IPS-15b (cell line): Measurements from ENCODE around the gene TDRD7.

Experiments used
- H3K27me3 ChIP-seq: one replicate; pipeline ENCODE4 v1.6.1; 2013; ENCODE audit warnings: low read length; ENCODE audit not compliant: control insufficient read depth, insufficient read depth
- H3K36me3 ChIP-seq: one replicate; pipeline ENCODE4 v1.6.1; 2013; ENCODE audit warnings: low read length; ENCODE audit not compliant: control insufficient read depth, insufficient read depth
- H3K4me1 ChIP-seq: one replicate; pipeline ENCODE4 v1.6.1; 2013; ENCODE audit warnings: mild to moderate bottlenecking, low read length; ENCODE audit not compliant: control insufficient read depth, insufficient read depth
- H3K4me3 ChIP-seq: one replicate; pipeline ENCODE4 v1.5.1; 2013; ENCODE audit warnings: low read depth, low read length
- H3K9ac ChIP-seq: one replicate; pipeline ENCODE4 v1.6.1; 2013; ENCODE audit warnings: low read depth, mild to moderate bottlenecking, low read length
- H3K9me3 ChIP-seq: one replicate; pipeline ENCODE4 v1.6.1; 2013; ENCODE audit warnings: mild to moderate bottlenecking, low read length; ENCODE audit not compliant: control insufficient read depth, insufficient read depth

The TDRD7 gene

DNA sequence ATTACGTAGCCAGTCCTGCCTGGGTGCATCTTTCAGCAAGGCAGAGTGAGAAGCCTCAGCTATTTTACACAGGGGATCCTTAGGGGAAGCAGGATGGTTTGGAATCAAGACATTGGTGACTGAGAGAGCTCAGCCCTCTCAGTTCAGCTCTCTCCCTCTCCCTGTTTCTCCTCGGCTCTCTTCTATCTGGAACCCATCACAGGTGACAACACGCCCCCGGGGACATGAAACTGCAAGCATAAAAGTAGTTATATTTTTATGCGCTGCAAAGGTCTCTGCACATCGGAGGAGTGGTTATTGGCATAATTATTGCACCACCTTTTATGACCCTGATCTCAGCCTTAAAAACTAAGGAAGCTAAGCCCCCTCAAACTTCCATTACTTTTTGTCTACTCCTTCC, 103.8 kb downstream of the TDRD7 start:
- Histone ChIP-seq H3K9me3 (no peaks in the 10 kb centered on the region), H3K4me3 (no peak overlapping the region), H3K27me3 (no peaks in the 10 kb centered on the region), H3K4me1 (no peaks in the 10 kb centered on the region), H3K36me3 (no peaks in the 10 kb centered on the region), H3K9ac (no peak overlapping the region)

DNA sequence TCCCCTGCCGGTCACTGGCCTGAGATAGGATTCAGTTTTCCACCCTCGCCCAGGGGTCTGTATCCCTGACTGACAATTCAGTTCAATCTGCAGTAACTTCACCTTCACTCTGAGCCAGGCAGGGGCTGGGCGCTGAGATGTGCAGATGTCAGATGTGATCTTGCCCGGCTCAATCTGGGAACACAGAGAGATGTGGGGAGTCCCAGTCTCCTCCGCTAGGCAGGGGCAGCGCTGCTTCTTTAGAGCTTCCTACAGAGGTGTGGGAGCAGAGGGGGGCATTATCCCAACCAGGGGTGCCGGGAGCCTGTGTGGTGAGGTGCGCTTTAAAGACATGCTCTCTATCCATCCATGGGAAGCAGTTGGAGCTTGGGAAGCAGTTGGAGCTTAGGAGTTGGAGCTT, 104.2 kb downstream of the TDRD7 start:
- H3K27me3 ChIP-seq, result no peaks in the 10 kb centered on the region
- no peaks in the 10 kb centered on the region for H3K4me1 ChIP-seq
- H3K36me3 ChIP-seq, result no peaks in the 10 kb centered on the region
- H3K9ac ChIP-seq, result no peak overlapping the region
- H3K9me3 ChIP-seq, result no peaks in the 10 kb centered on the region
- no peak overlapping the region for H3K4me3 ChIP-seq

DNA sequence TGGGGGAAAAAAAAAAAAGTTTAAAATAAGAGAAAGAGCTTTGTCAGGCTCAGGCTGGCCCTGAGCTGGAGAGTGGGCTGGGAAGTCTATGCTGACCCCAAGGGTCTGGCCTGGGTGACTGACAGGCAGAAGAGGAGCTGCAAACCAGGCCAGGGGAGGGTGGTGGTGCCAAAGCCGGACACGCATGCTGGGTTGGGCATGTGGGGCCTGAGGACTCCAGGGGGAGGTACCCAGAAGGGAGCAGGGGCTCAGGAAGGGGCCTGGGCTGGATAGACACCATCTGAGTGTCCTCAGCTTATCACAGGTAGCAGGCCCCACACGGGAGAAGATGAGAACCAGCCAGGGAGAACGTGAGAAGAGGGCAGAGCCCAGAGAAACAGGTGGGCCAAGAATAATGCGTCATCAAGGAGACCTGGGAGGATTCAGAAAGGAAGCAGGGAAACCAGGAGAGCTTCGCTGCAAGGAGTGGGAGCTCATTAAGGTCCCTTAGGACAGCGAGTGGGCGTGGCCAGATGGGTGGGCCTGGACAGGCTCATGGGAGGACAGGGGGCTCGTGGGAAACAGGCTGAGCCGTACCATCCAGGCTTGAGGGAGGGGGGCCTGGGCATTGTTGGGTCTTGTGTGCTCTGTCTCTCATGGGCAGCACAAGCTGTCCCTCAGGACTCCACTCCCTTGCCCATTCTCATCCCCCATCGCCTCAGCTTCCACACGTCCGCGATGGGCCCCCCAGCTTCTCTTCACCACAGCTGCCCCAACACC, 105.6 kb downstream of the TDRD7 start:
- no peaks in the 10 kb centered on the region for H3K36me3 ChIP-seq
- no peak overlapping the region for H3K9ac ChIP-seq
- H3K27me3 ChIP-seq, result no peaks in the 10 kb centered on the region
- no peaks in the 10 kb centered on the region for H3K4me1 ChIP-seq
- H3K4me3 ChIP-seq, result no peak overlapping the region
- no peaks in the 10 kb centered on the region for H3K9me3 ChIP-seq

DNA sequence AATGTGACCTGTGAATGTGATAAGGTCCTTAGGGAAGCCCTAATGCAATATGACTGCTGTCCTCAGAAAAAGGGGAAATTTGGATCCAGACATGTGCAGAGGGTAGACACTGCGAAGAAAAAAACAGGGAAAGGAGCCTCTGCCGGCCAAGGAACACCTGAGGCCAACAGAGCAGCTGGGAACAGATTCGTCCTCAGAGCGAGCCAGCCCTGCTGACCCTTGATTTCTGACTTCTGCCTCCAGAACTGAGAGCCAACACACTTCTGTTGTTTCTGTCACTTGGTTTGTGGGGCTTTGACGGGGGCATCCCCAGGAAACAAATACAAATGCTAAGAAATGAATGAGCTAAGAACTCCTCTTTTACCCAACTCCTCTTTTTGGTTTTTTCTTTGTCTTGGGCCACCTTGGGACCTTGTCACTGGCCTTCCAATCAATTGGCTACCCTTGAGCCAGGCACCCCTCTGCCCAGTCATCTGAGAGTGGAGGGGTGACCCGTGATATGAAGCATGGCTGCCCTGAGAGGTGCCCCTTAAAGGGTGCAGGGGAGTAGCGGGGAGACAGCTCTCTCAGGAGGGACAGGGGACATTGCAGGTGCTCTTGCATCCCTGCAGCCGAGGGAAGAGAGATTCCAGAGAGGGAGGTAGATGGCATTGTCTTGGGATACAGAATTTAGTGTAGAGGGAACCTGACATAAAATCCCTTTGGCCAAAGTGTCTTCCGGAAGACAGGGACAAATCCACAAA, 106.4 kb downstream of the TDRD7 start:
- no peak overlapping the region for H3K4me3 ChIP-seq
- no peak overlapping the region for H3K9ac ChIP-seq
- H3K27me3 ChIP-seq, result no peaks in the 10 kb centered on the region
- H3K4me1 ChIP-seq, result no peaks in the 10 kb centered on the region
- H3K36me3 ChIP-seq, result no peaks in the 10 kb centered on the region
- H3K9me3 ChIP-seq, result no peaks in the 10 kb centered on the region

DNA sequence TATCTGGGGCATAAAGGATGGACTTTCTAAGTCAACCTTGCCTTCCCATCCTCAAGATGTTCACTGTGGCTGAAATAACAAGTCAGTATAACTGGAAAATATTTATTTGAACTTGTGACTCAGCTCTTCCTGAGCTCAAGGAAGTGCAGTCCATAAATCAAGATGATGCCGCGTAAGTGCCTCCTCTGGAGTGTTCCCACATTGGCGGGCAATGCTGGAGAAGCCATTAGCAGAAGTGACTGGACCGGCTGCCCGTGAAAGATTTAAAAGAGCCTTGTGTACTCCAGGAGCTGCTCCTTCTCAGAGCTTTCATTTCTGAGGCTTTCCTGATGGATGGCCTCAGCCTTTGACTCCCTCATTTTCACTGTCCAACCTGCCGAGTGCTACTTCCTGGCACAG, 107.0 kb downstream of the TDRD7 start:
- no peaks in the 10 kb centered on the region for H3K36me3 ChIP-seq
- no peak overlapping the region for H3K4me3 ChIP-seq
- no peak overlapping the region for H3K9ac ChIP-seq
- no peaks in the 10 kb centered on the region for H3K4me1 ChIP-seq
- H3K9me3 ChIP-seq, result no peaks in the 10 kb centered on the region
- no peaks in the 10 kb centered on the region for H3K27me3 ChIP-seq

DNA sequence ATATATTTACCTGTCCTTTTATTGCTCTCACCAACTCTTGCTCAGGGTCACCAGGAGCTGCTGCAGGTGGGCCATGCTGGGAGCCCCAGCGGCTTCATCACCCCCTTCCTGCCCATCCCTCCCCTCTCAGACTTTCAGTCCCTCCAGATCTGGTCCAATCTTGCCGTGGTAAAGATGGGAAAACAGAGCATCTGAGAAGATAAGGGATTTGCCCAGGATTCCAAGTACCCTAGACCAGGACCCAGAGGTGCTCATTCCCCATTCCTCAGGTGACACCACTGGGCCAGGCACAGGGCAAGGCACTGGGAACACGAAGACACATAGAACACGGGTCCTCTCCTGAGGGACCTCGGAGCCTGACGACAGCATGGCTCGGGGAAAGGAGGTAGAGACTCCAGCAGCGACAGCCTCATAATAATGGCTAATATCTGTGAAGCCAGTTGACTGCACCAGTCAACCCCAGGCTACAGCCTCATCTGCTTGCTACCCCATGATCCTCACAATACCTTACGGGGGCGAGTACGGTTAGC, 107.6 kb downstream of the TDRD7 start:
- Histone ChIP-seq H3K27me3 (no peaks in the 10 kb centered on the region), H3K9ac (no peak overlapping the region), H3K4me1 (no peaks in the 10 kb centered on the region), H3K4me3 (no peak overlapping the region), H3K36me3 (no peaks in the 10 kb centered on the region), H3K9me3 (no peaks in the 10 kb centered on the region)

DNA sequence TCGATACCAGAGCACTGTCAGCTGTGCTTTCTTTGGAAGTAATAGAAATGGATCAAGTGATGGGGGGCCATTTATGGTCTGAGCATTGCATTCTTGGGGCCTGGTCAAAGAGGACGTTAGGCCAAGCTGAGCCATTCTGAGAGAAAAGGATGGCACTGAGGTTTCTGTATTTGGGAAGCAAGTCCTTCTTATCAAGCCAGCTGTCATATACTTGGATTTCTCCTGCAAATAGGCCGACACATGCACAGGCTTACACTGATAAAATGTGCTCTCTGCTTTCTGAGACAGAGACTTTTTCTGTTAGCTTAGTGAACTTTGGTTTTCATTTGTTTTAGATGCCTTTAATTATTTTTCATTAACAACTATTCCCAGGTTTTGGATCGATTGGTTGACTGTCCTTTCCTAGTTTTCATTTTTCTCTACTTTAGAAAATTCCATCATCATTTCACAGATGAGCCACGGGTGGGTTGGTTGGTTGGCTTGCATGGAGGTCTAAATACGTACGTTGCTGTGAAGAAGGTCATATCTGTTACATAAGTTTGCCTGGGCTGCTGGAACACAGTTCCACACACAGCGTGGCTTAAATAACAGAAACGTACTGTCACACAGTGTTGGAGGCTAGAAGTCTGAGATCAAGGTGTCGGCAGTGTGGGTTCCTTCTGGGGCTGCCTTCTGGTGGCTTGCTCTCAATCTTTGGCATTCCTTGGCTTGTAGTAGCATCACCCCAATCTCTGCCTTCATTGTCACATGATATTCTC, 109.9 kb downstream of the TDRD7 start:
- Histone ChIP-seq H3K27me3 (no peaks in the 10 kb centered on the region), H3K9me3 (no peaks in the 10 kb centered on the region), H3K9ac (no peak overlapping the region), H3K36me3 (no peaks in the 10 kb centered on the region), H3K4me3 (no peak overlapping the region), H3K4me1 (no peaks in the 10 kb centered on the region)

DNA sequence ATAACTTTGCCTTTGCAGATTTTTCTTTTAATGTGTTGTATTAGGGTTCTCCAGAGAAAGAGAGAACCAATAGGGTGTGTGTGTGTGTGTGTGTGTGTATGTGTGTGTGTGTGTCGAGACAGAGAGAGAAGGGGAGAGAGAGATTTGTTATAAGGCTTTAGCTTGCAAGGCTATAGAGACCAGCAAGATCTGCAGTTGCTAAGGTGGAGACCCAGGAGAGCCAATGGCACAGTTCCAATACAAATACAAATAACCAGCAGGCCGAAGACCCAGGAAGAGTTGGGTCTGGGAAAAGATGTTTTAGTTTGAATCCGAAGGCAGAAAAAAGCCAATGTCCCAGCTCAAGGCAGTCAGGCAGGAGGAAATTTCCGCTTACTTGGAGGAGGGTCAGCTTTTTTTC, 112.5 kb downstream of the TDRD7 start:
- H3K4me3 ChIP-seq, result no peak overlapping the region
- no peaks in the 10 kb centered on the region for H3K9me3 ChIP-seq
- no peaks in the 10 kb centered on the region for H3K27me3 ChIP-seq
- H3K36me3 ChIP-seq, result no peaks in the 10 kb centered on the region
- peaks cover 16% of the 10 kb centered on the region for H3K4me1 ChIP-seq
- H3K9ac ChIP-seq, result no peak overlapping the region

DNA sequence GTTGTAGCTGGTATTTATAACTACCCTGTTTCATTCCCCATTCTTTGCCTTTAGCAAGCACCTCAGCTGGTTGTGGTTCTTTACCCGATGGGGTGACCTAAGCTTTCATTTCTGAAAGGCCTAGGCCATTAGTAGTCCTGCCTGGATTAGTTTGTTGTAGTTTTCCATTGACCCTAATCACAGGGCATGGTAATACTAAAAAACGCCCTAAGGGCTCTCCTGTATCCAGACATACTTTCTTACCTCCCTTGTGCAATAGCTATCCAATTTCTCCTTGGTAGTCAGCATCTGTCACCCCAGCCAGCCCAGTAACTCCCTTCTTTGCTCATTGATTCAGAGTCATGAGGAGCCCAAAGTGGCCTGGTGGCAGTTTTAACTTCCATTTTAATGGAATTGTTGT, 113.6 kb downstream of the TDRD7 start:
- no peak overlapping the region for H3K9ac ChIP-seq
- H3K4me1 ChIP-seq, result peaks cover 16% of the 10 kb centered on the region
- no peaks in the 10 kb centered on the region for H3K27me3 ChIP-seq
- H3K9me3 ChIP-seq, result no peaks in the 10 kb centered on the region
- no peak overlapping the region for H3K4me3 ChIP-seq
- H3K36me3 ChIP-seq, result no peaks in the 10 kb centered on the region

DNA sequence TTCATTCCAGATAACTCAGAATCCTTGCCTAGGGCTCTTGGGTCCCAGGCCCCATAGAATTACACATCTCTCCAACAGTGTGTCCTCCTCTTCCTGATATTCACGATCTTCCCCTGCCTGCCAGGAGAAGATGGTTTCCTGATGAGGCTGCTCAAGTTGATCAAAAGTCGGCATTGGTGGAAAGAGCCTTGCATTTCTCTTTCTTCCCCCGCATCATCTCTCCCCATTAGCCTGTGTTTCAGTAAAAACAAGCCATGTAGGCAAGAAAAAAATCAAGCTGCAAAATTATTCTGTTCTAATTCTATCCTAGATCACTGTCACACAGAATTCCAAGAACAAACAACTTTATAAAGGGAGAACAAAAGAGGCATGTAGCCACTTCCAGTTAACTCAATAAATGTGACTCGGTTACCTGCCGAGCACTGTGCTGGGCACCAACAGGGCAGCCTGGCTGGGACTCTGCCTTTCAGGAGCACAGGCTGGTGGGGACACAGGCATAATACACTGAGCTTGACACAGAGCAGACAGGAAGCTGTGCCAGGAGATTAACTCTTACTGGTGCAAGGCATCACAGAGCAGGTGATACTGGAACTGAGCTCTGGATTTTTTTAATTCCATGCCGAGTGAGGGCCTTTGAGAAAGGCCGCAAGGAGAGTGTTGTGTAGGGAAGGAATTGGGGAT, 115.1 kb downstream of the TDRD7 start:
- no peaks in the 10 kb centered on the region for H3K27me3 ChIP-seq

More for the DNA sequence above, 115.1 kb downstream of the TDRD7 start:
- no peak overlapping the region for H3K9ac ChIP-seq
- no peaks in the 10 kb centered on the region for H3K9me3 ChIP-seq
- H3K4me1 ChIP-seq, result peaks cover 16% of the 10 kb centered on the region
- H3K36me3 ChIP-seq, result no peaks in the 10 kb centered on the region
- H3K4me3 ChIP-seq, result no peak overlapping the region
